ENCODE data around the gene FAM72B.
"Not testable (repeated sequence)": the region's sequence is repeated elsewhere in the genome, so short reads cannot be mapped to it uniquely, and the experiment has no call there.

Gene FAM72B

DNA sequence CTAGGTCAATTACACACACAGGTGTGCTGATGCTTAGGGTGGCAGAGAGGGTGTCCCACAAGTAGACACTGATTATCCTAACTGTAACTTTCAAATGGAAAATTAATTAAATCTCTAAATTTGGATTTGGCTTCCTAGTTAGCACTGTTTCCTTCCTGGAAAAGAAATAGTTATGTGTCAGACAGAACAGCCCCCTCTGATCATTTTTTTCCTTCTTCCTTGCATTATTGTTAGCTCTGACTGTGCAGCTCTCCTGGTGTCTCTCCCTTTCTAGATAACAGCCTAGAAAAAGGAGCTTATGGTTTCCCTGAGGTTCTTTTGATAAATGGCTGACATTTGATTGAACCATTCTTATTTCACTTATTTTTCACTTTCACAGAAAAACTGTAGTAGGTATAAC, 31.4 kb downstream of the FAM72B start:
- not testable (repeated sequence) for DNase-seq (ENCODE audit: low spot score)

GRCh38 chr1:121151294-121151693, 32.8 kb downstream of the FAM72B start:
- not testable (repeated sequence) for DNase-seq (ENCODE audit: low spot score)

- DNase-seq (ENCODE audit: low spot score): not testable (repeated sequence)
Observed at GRCh38 chr1:121148489-121149190, 35.5 kb downstream of the FAM72B start.

- DNase-seq (ENCODE audit: low spot score): not testable (repeated sequence)
Observed at GRCh38 chr1:121140393-121140792, 43.7 kb downstream of the FAM72B start.

- DNase-seq (ENCODE audit: low spot score): not testable (repeated sequence)
Observed at GRCh38 chr1:121131494-121131893, 52.6 kb downstream of the FAM72B start.

- not testable (repeated sequence) for DNase-seq (ENCODE audit: low spot score)
Observed at GRCh38 chr1:121118480-121118824, 65.7 kb downstream of the FAM72B start.

Data from hematopoietic multipotent progenitor cell treated with erythropoietin and hydrocortisone succinate and interleukin-3 and kit ligand, for 17 days (in vitro differentiated cells).